OCI-LY1 (cell line): ENCODE results near the gene MAP3K7CL.

Source experiments
- CTCF ChIP-seq: fragments of 200-600 bp; sonication (generic), shearing (Covaris generic); IDR thresholded peaks from 2 replicates; pipeline ENCODE4 v1.5.1; 2017; ENCODE audit warnings: mild to moderate bottlenecking, antibody characterized with exemption, low read length, moderate library complexity, mixed read lengths
- EZH2 ChIP-seq: fragments of 200-600 bp; sonication (generic), shearing (Covaris generic); IDR thresholded peaks from 2 replicates; pipeline ENCODE4 v1.8.0; 2017; ENCODE audit warnings: borderline replicate concordance, mixed run types, mild to moderate bottlenecking, antibody characterized with exemption, low read length, moderate library complexity, mixed read lengths

DNA sequence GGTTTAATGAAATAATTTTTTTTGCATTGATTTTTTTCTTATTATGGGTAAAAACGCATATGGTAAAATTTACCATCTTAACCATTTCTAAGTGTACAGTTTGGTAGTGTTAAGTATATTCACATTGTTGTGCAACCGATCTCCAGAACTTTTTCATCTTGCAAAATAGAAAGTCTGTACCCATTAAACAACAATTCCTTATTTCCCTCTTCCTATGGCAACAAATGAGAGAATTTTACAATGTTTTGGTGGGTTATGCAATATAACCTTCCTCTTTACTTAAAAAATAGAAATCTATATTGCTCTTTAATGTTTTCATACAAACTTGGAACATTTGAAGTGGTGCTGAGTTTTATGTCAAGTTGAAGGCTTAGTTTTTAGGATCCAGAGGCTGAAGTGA, 26.6 kb downstream of the MAP3K7CL start:
- TF ChIP-seq CTCF: no peak
- TF ChIP-seq EZH2: no peak
